Right atrium auricular region (tissue), 2 donors: ENCODE measurements around the gene AQP2. TPM values are rescaled to one million over a fixed set of nuclear protein-coding genes. Genes with fewer than 3 reads are reported as not detected.
A peak's percentile ranks its signal among the peaks of the same experiment; 100 is the strongest.

Experiments used
- DNase-seq: peaks from one replicate; pipeline ENCODE4 v3.0.0-alpha.2; 2019; ENCODE audit warnings: low spot score
- H3K27ac ChIP-seq, 2 donors: fragments of 200-600 bp; sonication (generic); 1 replicate in 1 of 2; 2 replicates in 1 of 2; pipeline ENCODE4 v1.5.1; 2016 to 2019
- H3K27me3 ChIP-seq, 2 donors: fragments of 200-600 bp; sonication (generic); one replicate each; pipeline versions ENCODE4 v1.5.1 to v1.6.0; 2017 to 2019
- H3K36me3 ChIP-seq: fragments of 200-600 bp; sonication (generic); one replicate; pipeline ENCODE4 v1.5.1; 2016
- H3K4me1 ChIP-seq, 2 donors: fragments of 200-600 bp; sonication (generic); one replicate each; pipeline versions ENCODE4 v1.5.1 to v1.6.0; 2017 to 2019
- H3K4me3 ChIP-seq, 2 donors: fragments of 200-600 bp; sonication (generic); 1 replicate in 1 of 2; 2 replicates in 1 of 2; pipeline ENCODE4 v1.5.1; 2017 to 2019; ENCODE audit warnings: mild to moderate bottlenecking in 1 of 2, moderate library complexity in 1 of 2
- H3K9me3 ChIP-seq, 2 donors: fragments of 200-600 bp; sonication (generic); one replicate each; pipeline ENCODE4 v1.5.1; 2019
- total RNA-seq, 2 donors: library from RNA; depleted of rRNA; stranded (reverse); fragments of >200 nt; gene quantifications; one replicate each; pipeline ENCODE4 v1.1.0, GENCODE V29; 2016
- TF ChIP-seq, protein P1 (sequence below), 2 donors: fragments of 200-600 bp; sonication (generic); IDR thresholded peaks; one replicate each; pipeline ENCODE4 v1.5.1; 2019; ENCODE audit warnings: antibody characterized with exemption in 2 of 2

AQP2 gene
- total RNA-seq, 2 donors from 2014 or later: 0.83 TPM; not detected in 1

DNA sequence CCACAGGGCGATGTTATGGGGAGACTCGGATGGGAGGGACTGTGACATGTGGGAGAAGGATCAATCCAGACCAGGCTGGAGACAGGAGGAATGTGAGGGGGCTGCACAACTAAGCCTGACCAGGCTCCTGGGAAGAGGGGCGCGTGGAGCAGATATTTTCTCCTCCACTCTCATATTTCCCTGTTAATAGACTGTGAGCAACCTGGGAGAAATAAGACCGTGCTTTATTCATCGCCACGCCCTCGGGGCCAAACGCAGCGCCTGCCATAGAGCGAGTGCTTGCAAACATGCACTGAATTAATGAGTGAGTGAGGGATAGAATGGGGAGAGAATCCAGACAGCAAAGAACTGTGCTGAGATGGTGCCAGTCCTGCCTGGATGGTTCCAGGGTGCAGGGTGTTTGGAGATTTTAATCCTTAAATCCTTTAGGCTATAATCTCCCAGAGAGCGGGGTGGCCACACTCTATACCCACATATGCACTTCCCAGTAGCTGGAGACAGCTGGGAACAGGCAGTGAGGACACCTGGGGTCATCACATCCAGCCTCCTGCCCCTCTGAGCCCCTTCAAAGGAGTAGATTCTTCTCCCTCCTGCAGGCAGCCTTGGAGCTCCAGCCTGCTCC is 33.3 kb upstream of the AQP2 start:
- no peaks in the 10 kb centered on the region for H3K36me3 ChIP-seq
- H3K4me3 ChIP-seq: no peak overlapping the region
- TF ChIP-seq, protein P1, sequence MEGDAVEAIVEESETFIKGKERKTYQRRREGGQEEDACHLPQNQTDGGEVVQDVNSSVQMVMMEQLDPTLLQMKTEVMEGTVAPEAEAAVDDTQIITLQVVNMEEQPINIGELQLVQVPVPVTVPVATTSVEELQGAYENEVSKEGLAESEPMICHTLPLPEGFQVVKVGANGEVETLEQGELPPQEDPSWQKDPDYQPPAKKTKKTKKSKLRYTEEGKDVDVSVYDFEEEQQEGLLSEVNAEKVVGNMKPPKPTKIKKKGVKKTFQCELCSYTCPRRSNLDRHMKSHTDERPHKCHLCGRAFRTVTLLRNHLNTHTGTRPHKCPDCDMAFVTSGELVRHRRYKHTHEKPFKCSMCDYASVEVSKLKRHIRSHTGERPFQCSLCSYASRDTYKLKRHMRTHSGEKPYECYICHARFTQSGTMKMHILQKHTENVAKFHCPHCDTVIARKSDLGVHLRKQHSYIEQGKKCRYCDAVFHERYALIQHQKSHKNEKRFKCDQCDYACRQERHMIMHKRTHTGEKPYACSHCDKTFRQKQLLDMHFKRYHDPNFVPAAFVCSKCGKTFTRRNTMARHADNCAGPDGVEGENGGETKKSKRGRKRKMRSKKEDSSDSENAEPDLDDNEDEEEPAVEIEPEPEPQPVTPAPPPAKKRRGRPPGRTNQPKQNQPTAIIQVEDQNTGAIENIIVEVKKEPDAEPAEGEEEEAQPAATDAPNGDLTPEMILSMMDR (IDR thresholded peaks at IDR 0.05): no peak
- no peaks in the 10 kb centered on the region for H3K9me3 ChIP-seq
- H3K27ac ChIP-seq: no peak overlapping the region
- H3K27me3 ChIP-seq: no peaks in the 10 kb centered on the region
- DNase-seq: no peak
- H3K4me1 ChIP-seq: peaks cover 0 to 8% of the 10 kb centered on the region in 2 donors

GRCh38 chr12:49917788-49918173 is 32.8 kb upstream of the AQP2 start:
- H3K27me3 ChIP-seq: no peaks in the 10 kb centered on the region
- H3K4me3 ChIP-seq: no peak overlapping the region
- TF ChIP-seq, protein P1 (IDR thresholded peaks at IDR 0.05): no peak
- H3K36me3 ChIP-seq: no peaks in the 10 kb centered on the region
- peaks cover 0 to 13% of the 10 kb centered on the region in 2 donors for H3K4me1 ChIP-seq
- H3K9me3 ChIP-seq: no peaks in the 10 kb centered on the region
- no peak overlapping the region for H3K27ac ChIP-seq
- no peak for DNase-seq

GRCh38 chr12:49920241-49920914 is 30.2 kb upstream of the AQP2 start:
- peak overlapping the region in 1 of 2 donors; percentile 47 for H3K27ac ChIP-seq
- no peak overlapping the region for H3K4me3 ChIP-seq
- peaks cover 0 to 19% of the 10 kb centered on the region in 2 donors for H3K4me1 ChIP-seq
- H3K27me3 ChIP-seq: no peaks in the 10 kb centered on the region
- no peaks in the 10 kb centered on the region for H3K9me3 ChIP-seq
- no peak for DNase-seq
- no peaks in the 10 kb centered on the region for H3K36me3 ChIP-seq
- TF ChIP-seq, protein P1 (IDR thresholded peaks at IDR 0.05): no peak

GRCh38 chr12:49920915-49921286 is 29.6 kb upstream of the AQP2 start:
- TF ChIP-seq, protein P1 (IDR thresholded peaks at IDR 0.05): no peak
- Histone ChIP-seq H3K27ac (peak overlapping the region in 1 of 2 donors; percentile 47), H3K4me3 (no peak overlapping the region), H3K4me1 (peaks cover 0 to 19% of the 10 kb centered on the region in 2 donors), H3K9me3 (no peaks in the 10 kb centered on the region), H3K27me3 (no peaks in the 10 kb centered on the region), H3K36me3 (no peaks in the 10 kb centered on the region)
- DNase-seq: no peak

GRCh38 chr12:49921299-49921698 is 29.2 kb upstream of the AQP2 start:
- peaks cover 0 to 19% of the 10 kb centered on the region in 2 donors for H3K4me1 ChIP-seq
- H3K27ac ChIP-seq: peak overlapping the region in 1 of 2 donors; percentile 52
- TF ChIP-seq, protein P1 (IDR thresholded peaks at IDR 0.05): no peak
- no peaks in the 10 kb centered on the region for H3K27me3 ChIP-seq
- DNase-seq: no peak
- H3K4me3 ChIP-seq: no peak overlapping the region
- H3K36me3 ChIP-seq: no peaks in the 10 kb centered on the region
- H3K9me3 ChIP-seq: no peaks in the 10 kb centered on the region
